Panc1 (cell line): ENCODE results near the gene HMOX1. TPM values are rescaled to one million over a fixed set of nuclear protein-coding genes. Genes with fewer than 3 reads are reported as not detected.

ENCODE experiments used
- ATAC-seq: fragments of 200-7000 bp; cut with Tn5 transposase; 2 replicates; pipeline ENCODE4 v1.9.1; 2020; ENCODE audit warnings: mild to moderate bottlenecking, moderate library complexity
- BruUV-seq: library from RNA; stranded (reverse); fragments of 400-500 nt; replicated peaks from 2 replicates; lab custom pipeline; 2021; lab: Mats Ljungman, UMichigan
- CTCF ChIA-PET: fragments of 300-600 bp; sonication (Branson Sonifier 250); formaldehyde crosslinking; loops from one replicate; lab custom pipeline; 2022; ENCODE audit warnings: antibody characterized with exemption; lab: Charles Lee
- POLR2A ChIA-PET: fragments of 300-600 bp; sonication (Branson Sonifier 250); formaldehyde crosslinking; loops from one replicate; lab custom pipeline; 2022; ENCODE audit warnings: antibody characterized with exemption; lab: Charles Lee
- DNase-seq: peaks from one replicate; pipeline ENCODE4 v3.0.0-alpha.2; 2010; ENCODE audit warnings: low read depth, low spot score
- H3K27ac ChIP-seq: 2 replicates; pipeline ENCODE4 v1.5.1; 2011; ENCODE audit warnings: mild to moderate bottlenecking, low read length, inconsistent platforms
- H3K27me3 ChIP-seq: fragments of 200-500 bp; sonication (Bioruptor generic); 2 replicates; pipeline ENCODE4 v1.6.0; 2014; ENCODE audit warnings: low read length, inconsistent platforms; ENCODE audit not compliant: control insufficient read depth, insufficient read depth
- H3K36me3 ChIP-seq: fragments of 200-500 bp; sonication (Bioruptor generic); 2 replicates; pipeline ENCODE4 v1.5.1; 2014; ENCODE audit warnings: inconsistent platforms, mild to moderate bottlenecking, low read length, moderate library complexity; ENCODE audit not compliant: control insufficient read depth, insufficient read depth
- H3K4me1 ChIP-seq: 2 replicates; pipeline ENCODE4 v1.5.1; 2011; ENCODE audit warnings: inconsistent platforms, mild to moderate bottlenecking, low read length, moderate library complexity; ENCODE audit not compliant: control insufficient read depth, insufficient read depth
- H3K4me3 ChIP-seq, 2 experiments: 2 replicates each; pipeline ENCODE4 v1.5.1; 2011 to 2012; ENCODE audit warnings: low read depth in 2 of 2, low read length in 2 of 2, mild to moderate bottlenecking in 2 of 2, inconsistent platforms in 1 of 2, moderate library complexity in 1 of 2
- H3K9me3 ChIP-seq: fragments of 200-500 bp; sonication (Bioruptor generic); 2 replicates; pipeline ENCODE4 v1.5.1; 2014; ENCODE audit warnings: low read depth, mild to moderate bottlenecking, inconsistent platforms, low read length, moderate library complexity; ENCODE audit not compliant: control insufficient read depth, insufficient read depth
- CTCF ChIP-seq: fragments of 450-650 bp; IDR thresholded peaks from 2 replicates; pipeline ENCODE4 v1.5.1; 2017; ENCODE audit warnings: mild to moderate bottlenecking
- POLR2AphosphoS5 ChIP-seq: IDR thresholded peaks from 2 replicates; pipeline ENCODE4 v1.6.1; 2012; ENCODE audit warnings: mild to moderate bottlenecking, low read depth, low read length, moderate library complexity
- REST ChIP-seq, 2 experiments: IDR thresholded peaks; 2 replicates each; pipeline ENCODE4 v1.6.1; 2011 to 2012; ENCODE audit warnings: low read depth in 2 of 2, control low read depth in 1 of 2, low read length in 1 of 2, mild to moderate bottlenecking in 1 of 2, moderate library complexity in 1 of 2; ENCODE audit not compliant: insufficient read depth in 1 of 2
- SIN3A ChIP-seq: IDR thresholded peaks from 2 replicates; pipeline ENCODE4 v1.6.1; 2012; ENCODE audit warnings: low read depth, mild to moderate bottlenecking, low read length, moderate library complexity, borderline replicate concordance; ENCODE audit not compliant: insufficient read depth
- TCF7L2 ChIP-seq: IDR thresholded peaks from 2 replicates; pipeline ENCODE4 v1.6.1; 2011; ENCODE audit warnings: mild to moderate bottlenecking, low read depth, low read length, inconsistent platforms
- in situ Hi-C: cut with HindIII; loops from 2 replicates; pipeline ENCODE4 v1.10.0; 2016; ENCODE audit warnings: low sequenced_read_pairs, low pct_unique_long_range_greater_than_20kb
- intact Hi-C: fragments of 100-400 bp; cut with micrococcal nuclease; formaldehyde crosslinking; loops from one replicate; pipeline ENCODE4 v1.10.0; 2022; ENCODE audit not compliant: unreplicated experiment
- total RNA-seq: library from RNA; stranded (reverse); gene quantifications from one replicate; pipeline ENCODE4 v1.2.1, GENCODE V29; 2021; ENCODE audit not compliant: unreplicated experiment

Gene HMOX1
- total RNA-seq, 1 experiment from 2014 or later, result 105 TPM

- H3K4me3 ChIP-seq, result no peak overlapping the region
- intact Hi-C loops (no loop called here), in situ Hi-C loops (no loop called here)
- peaks cover 11% of the 10 kb centered on the region for H3K4me1 ChIP-seq
- H3K9me3 ChIP-seq, result no peaks in the 10 kb centered on the region
- no peak for TF ChIP-seq POLR2AphosphoS5
- TF ChIP-seq REST (IDR thresholded peaks at IDR 0.05; ENCODE audit: insufficient read depth in 1 of 2, low read depth in 2 of 2, low read length in 1 of 2), result no peak
- TF ChIP-seq CTCF, result no peak
- TF ChIP-seq TCF7L2, result no peak
- no peak for TF ChIP-seq SIN3A
- ATAC-seq (no peak), DNase-seq (no peak)
- no peak overlapping the region for H3K27ac ChIP-seq
- H3K27me3 ChIP-seq, result no peaks in the 10 kb centered on the region
- no TSS peak for BruUV-seq
- POLR2A ChIA-PET, result no interaction called here
- no peaks in the 10 kb centered on the region for H3K36me3 ChIP-seq
- CTCF ChIA-PET, result no interaction called here
Measured at GRCh38 chr22:35422936-35423335, 42.0 kb downstream of the HMOX1 start.

- Histone ChIP-seq H3K4me1 (peaks cover 11% of the 10 kb centered on the region), H3K27ac (no peak overlapping the region), H3K27me3 (no peaks in the 10 kb centered on the region), H3K36me3 (no peaks in the 10 kb centered on the region), H3K9me3 (no peaks in the 10 kb centered on the region), H3K4me3 (no peak overlapping the region)
- POLR2A ChIA-PET, result no interaction called here
- intact Hi-C loops, result no loop called here
- no peak for DNase-seq
- in situ Hi-C loops, result no loop called here
- CTCF ChIA-PET, result no interaction called here
- no peak for TF ChIP-seq POLR2AphosphoS5
- TF ChIP-seq REST (IDR thresholded peaks at IDR 0.05; ENCODE audit: insufficient read depth in 1 of 2, low read depth in 2 of 2, low read length in 1 of 2), result no peak
- TF ChIP-seq TCF7L2, result no peak
- no peak for TF ChIP-seq CTCF
- TF ChIP-seq SIN3A, result no peak
- no peak for ATAC-seq
- BruUV-seq, result no TSS peak
Measured at GRCh38 chr22:35424081-35424480, 43.2 kb downstream of the HMOX1 start.
